Prostate gland (tissue), 2 donors: ENCODE data around the gene PROX2. TPM values are rescaled to one million over a fixed set of nuclear protein-coding genes. Genes with fewer than 3 reads are reported as not detected.

ENCODE experiments used
- DNase-seq: peaks from one replicate; pipeline ENCODE4 v3.0.0-alpha.2; 2019; ENCODE audit warnings: low spot score
- H3K27ac ChIP-seq, 2 donors: fragments of 200-600 bp; sonication (generic); 2 replicates each; pipeline ENCODE4 v1.5.1; 2017 to 2019
- H3K27me3 ChIP-seq: fragments of 200-600 bp; sonication (generic); replicated peaks from 2 replicates; pipeline ENCODE4 v1.5.1; 2019; ENCODE audit not compliant: insufficient read depth
- H3K36me3 ChIP-seq, 2 donors: fragments of 200-600 bp; sonication (generic); 1 replicate in 1 of 2; 2 replicates in 1 of 2; pipeline versions ENCODE4 v1.5.1 to v1.8.1; 2017 to 2019
- H3K4me1 ChIP-seq: fragments of 200-600 bp; sonication (generic); replicated peaks from 2 replicates; pipeline ENCODE4 v1.5.1; 2019
- H3K4me3 ChIP-seq, 2 donors: fragments of 200-600 bp; sonication (generic); 2 replicates each; pipeline ENCODE4 v1.5.1; 2017 to 2019
- H3K9me3 ChIP-seq: fragments of 200-600 bp; sonication (generic); 2 replicates; pipeline ENCODE4 v1.5.1; 2017
- CTCF ChIP-seq, 4 experiments: fragments of 200-600 bp in 2 of 4; fragments of 450-650 bp in 2 of 4; sonication (generic) in 2 of 4; IDR thresholded peaks; 1 replicate in 3 of 4; 2 replicates in 1 of 4; pipeline ENCODE4 v1.5.1; 2016 to 2019; ENCODE audit warnings: antibody characterized with exemption in 4 of 4, mild to moderate bottlenecking in 2 of 4, moderate library complexity in 2 of 4
- POLR2A ChIP-seq: fragments of 450-650 bp; IDR thresholded peaks from one replicate; pipeline ENCODE4 v1.6.1; 2016; ENCODE audit warnings: antibody characterized with exemption, mild to moderate bottlenecking
- POLR2AphosphoS5 ChIP-seq: sonication (generic); formaldehyde crosslinking; IDR thresholded peaks from one replicate; pipeline ENCODE4 v1.6.1; 2017; ENCODE audit warnings: antibody characterized with exemption
- WGBS: methylation state at CpG from one replicate; pipeline ENCODE4 v1.1.5; 2018; 5-methylcytosine and 5-hydroxymethylcytosine counted together
- intact Hi-C: fragments of 100-400 bp; cut with DNase I; formaldehyde crosslinking; loops from one replicate; pipeline ENCODE4 v1.14.2; 2022
- total RNA-seq, 2 donors: library from RNA; depleted of rRNA; stranded (reverse); fragments of >200 nt; gene quantifications; one replicate each; pipeline ENCODE4 v1.1.0, GENCODE V29; 2016

The PROX2 gene
- total RNA-seq, 2 donors from 2014 or later: not detected

- Histone ChIP-seq H3K4me1 (no peaks in the 10 kb centered on the region), H3K9me3 (no peaks in the 10 kb centered on the region), H3K4me3 (no peak overlapping the region), H3K27me3 (no peaks in the 10 kb centered on the region), H3K27ac (no peak overlapping the region), H3K36me3 (no peaks in the 10 kb centered on the region)
- 88% methylated on average over 1 of the region's 1 CpG for WGBS
- intact Hi-C loops: no loop called here
- TF ChIP-seq CTCF (IDR thresholded peaks at IDR 0.05): no peak
- TF ChIP-seq POLR2AphosphoS5: no peak
- TF ChIP-seq POLR2A: no peak
- DNase-seq: no peak
These were observed 19.6 kb downstream of the PROX2 start for GRCh38 chr14:74856366-74856765.

GRCh38 chr14:74855945-74856344, 20.0 kb downstream of the PROX2 start:
- H3K36me3 ChIP-seq: no peaks in the 10 kb centered on the region
- no peak overlapping the region for H3K4me3 ChIP-seq
- H3K27me3 ChIP-seq: no peaks in the 10 kb centered on the region
- H3K4me1 ChIP-seq: no peaks in the 10 kb centered on the region
- intact Hi-C loops: no loop called here
- WGBS: 54% methylated on average over 4 of the region's 4 CpGs
- no peaks in the 10 kb centered on the region for H3K9me3 ChIP-seq
- no peak overlapping the region for H3K27ac ChIP-seq
- TF ChIP-seq POLR2AphosphoS5 (no peak), POLR2A (no peak), CTCF (IDR thresholded peaks at IDR 0.05) (no peak)
- no peak for DNase-seq

- intact Hi-C loops: no loop called here
- WGBS: 84% methylated on average over 7 of the region's 7 CpGs
- Histone ChIP-seq H3K4me3 (no peak overlapping the region), H3K4me1 (no peaks in the 10 kb centered on the region), H3K36me3 (no peaks in the 10 kb centered on the region), H3K9me3 (no peaks in the 10 kb centered on the region), H3K27me3 (no peaks in the 10 kb centered on the region), H3K27ac (no peak overlapping the region)
- TF ChIP-seq CTCF (IDR thresholded peaks at IDR 0.05) (no peak), POLR2A (no peak), POLR2AphosphoS5 (no peak)
- DNase-seq: no peak
These were observed 20.9 kb downstream of the PROX2 start for GRCh38 chr14:74855021-74855420.

GRCh38 chr14:74853581-74853980, 22.4 kb downstream of the PROX2 start:
- no peak for DNase-seq
- Histone ChIP-seq H3K27ac (no peak overlapping the region), H3K27me3 (no peaks in the 10 kb centered on the region), H3K36me3 (no peaks in the 10 kb centered on the region), H3K4me1 (no peaks in the 10 kb centered on the region), H3K4me3 (no peak overlapping the region), H3K9me3 (no peaks in the 10 kb centered on the region)
- TF ChIP-seq POLR2AphosphoS5: no peak
- no peak for TF ChIP-seq POLR2A
- TF ChIP-seq CTCF (IDR thresholded peaks at IDR 0.05): no peak
- intact Hi-C loops: no loop called here
- WGBS: 41% methylated on average over 4 of the region's 4 CpGs

GRCh38 chr14:74852922-74853530, 22.9 kb downstream of the PROX2 start:
- Histone ChIP-seq H3K36me3 (no peaks in the 10 kb centered on the region), H3K27ac (no peak overlapping the region), H3K27me3 (no peaks in the 10 kb centered on the region), H3K4me3 (no peak overlapping the region), H3K9me3 (no peaks in the 10 kb centered on the region), H3K4me1 (no peaks in the 10 kb centered on the region)
- TF ChIP-seq POLR2AphosphoS5 (no peak), CTCF (IDR thresholded peaks at IDR 0.05) (no peak), POLR2A (no peak)
- DNase-seq: no peak
- intact Hi-C loops: no loop called here
- 21% methylated on average over 2 of the region's 2 CpGs for WGBS
